ENCODE data around the gene MAST2.
"Not testable (repeated sequence)": the region's sequence is repeated elsewhere in the genome, so short reads cannot be mapped to it uniquely, and the experiment has no call there.

MAST2 gene

DNA sequence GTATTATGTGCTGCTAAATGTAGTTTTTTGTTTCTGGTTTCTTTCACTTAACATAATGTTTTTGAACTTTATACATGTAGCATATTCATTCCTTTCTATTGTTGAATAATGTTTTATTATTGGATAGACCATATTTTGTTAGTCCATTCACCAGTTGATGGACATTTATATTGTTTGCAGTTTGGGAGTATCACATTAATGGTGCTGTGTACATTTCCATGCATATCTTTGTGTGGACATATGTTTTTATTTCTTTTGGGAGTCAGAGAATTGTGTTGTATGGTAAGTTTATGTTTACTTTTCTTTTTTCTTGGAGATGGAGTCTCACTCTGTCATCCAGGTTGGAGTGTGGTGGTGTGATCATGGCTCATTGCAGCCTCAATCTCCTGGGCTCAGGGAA, 134.6 kb downstream of the MAST2 start:
- DNase-seq (ENCODE audit: low read depth in 3 of 3), result no peak

GRCh38 chr1:45942411-45942810, 139.0 kb downstream of the MAST2 start:
- no peak for DNase-seq (ENCODE audit: low read depth in 3 of 3)

- no peak for DNase-seq (ENCODE audit: low read depth in 3 of 3)
These were observed 139.8 kb downstream of the MAST2 start for GRCh38 chr1:45943185-45943584.

DNA sequence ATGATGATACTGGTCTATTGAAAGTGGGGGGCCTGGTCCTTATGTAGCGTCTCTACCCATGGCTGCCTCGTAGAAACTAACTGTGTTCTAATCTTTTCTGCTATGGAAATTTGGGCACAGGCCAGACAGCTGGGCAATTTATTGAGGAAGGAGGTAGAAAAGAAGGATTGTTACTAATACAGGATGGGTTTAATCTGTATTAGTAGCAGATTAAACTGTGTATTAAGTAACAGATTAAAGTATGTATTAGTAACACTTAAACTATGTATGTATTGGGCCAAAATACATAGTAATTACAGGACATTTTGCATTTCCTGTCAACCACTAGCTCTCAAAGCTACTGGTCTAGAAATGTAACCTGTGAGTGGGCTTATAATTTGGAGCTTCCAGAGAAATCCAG, 142.0 kb downstream of the MAST2 start:
- no peak for DNase-seq (ENCODE audit: low read depth in 3 of 3)

- DNase-seq (ENCODE audit: low read depth in 3 of 3), result not testable (repeated sequence)
These were observed 146.1 kb downstream of the MAST2 start for GRCh38 chr1:45949462-45949861.

DNA sequence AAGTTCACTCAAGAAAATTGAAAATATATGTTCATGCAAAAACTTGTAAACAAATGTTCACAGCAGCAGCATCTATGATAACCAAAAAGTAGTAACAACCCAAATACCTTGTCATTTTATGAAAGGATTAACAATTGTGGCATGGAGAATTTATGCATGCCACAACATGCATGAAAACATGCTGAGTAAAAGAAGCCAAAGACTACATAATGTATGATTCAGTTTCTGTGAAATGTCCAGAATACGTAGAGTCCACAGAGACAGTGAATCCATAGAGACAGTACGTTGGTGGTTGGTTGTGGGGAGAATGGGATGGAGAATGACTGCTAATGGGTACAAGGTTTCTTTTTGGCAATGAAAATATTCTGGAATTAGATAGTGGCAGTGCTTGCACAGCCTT, 148.7 kb downstream of the MAST2 start:
- no peak for DNase-seq (ENCODE audit: low read depth in 3 of 3)

- no peak for DNase-seq (ENCODE audit: low read depth in 3 of 3)
These were observed 150.8 kb downstream of the MAST2 start for GRCh38 chr1:45953934-45954847.

DNA sequence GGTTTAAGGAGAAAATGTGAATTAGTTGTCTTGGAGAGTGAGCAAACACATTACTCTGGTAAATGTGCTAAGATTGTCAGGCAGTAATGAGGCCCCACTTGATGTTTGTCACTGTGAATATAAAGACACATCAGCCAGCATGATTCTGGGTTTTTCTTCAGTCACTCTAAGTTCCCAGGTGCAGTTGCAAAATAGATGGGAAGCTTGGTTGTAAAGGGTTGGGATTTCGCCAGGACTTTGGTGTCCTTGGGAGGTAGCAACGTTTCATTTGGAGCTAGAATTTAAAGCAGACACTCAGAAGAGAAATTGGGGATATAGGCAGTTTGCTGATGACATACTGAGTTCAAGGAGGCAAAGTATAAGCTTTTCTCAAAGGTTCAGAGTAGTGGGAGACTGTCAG, 154.3 kb downstream of the MAST2 start:
- no peak for DNase-seq (ENCODE audit: low read depth in 3 of 3)

DNA sequence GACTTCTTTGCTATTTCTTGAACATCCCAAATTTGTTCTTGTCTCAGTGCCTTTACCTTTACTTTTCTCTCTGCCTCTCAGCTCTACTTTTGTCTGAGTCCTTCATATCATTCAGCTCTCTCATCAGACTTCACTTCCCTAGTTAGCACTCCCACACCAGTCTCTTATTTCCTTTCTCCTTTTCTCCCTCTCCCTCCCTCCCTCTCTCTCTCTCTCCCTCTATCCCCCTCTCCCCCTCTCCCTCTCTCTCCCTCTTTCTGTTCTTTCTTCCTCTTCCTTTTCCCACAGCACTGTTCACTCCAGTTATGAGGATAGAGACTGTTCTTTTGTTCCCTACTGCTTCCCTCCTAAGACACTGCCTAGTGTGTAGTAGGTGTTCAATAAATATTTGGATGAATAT, 154.9 kb downstream of the MAST2 start:
- DNase-seq (ENCODE audit: low read depth in 3 of 3), result no peak

- DNase-seq (ENCODE audit: low read depth in 3 of 3), result no peak
These were observed 157.7 kb downstream of the MAST2 start for GRCh38 chr1:45960930-45961715.

GRCh38 chr1:45961936-45962335, 158.5 kb downstream of the MAST2 start:
- not testable (repeated sequence) for DNase-seq (ENCODE audit: low read depth in 3 of 3)

GRCh38 chr1:45968941-45969666, 165.7 kb downstream of the MAST2 start:
- DNase-seq (ENCODE audit: low read depth in 3 of 3), result no peak

- no peak for DNase-seq (ENCODE audit: low read depth in 3 of 3)
These were observed 166.5 kb downstream of the MAST2 start for GRCh38 chr1:45969866-45970265.

- no peak for DNase-seq (ENCODE audit: low read depth in 3 of 3)
These were observed 167.9 kb downstream of the MAST2 start for GRCh38 chr1:45971335-45971734.

GRCh38 chr1:45971922-45972531, 168.6 kb downstream of the MAST2 start:
- no peak for DNase-seq (ENCODE audit: low read depth in 3 of 3)

DNA sequence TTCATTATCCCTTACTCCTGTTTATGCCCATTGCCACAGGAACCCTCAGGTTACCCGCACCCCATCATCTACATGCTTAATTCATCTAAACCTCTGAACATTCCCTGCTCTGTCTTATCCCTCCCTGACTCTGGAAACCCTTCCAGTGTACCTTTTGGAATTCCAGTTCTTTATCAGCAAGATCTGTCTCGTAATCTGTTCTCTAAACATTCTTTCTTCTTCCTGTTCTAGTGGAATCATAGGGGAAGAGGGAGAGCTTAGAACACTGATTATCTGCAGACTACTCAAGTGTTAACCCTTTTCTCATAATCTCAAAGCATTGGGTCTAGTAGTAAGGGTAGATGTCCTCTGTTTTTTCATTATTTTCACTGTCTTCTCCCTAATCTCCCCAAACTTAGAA, 169.2 kb downstream of the MAST2 start:
- DNase-seq (ENCODE audit: low read depth in 3 of 3), result no peak

- no peak for DNase-seq (ENCODE audit: low read depth in 3 of 3)
These were observed 169.7 kb downstream of the MAST2 start for GRCh38 chr1:45973121-45973520.

GRCh38 chr1:45974541-45975269, 171.3 kb downstream of the MAST2 start:
- DNase-seq (ENCODE audit: low read depth in 3 of 3), result no peak

DNA sequence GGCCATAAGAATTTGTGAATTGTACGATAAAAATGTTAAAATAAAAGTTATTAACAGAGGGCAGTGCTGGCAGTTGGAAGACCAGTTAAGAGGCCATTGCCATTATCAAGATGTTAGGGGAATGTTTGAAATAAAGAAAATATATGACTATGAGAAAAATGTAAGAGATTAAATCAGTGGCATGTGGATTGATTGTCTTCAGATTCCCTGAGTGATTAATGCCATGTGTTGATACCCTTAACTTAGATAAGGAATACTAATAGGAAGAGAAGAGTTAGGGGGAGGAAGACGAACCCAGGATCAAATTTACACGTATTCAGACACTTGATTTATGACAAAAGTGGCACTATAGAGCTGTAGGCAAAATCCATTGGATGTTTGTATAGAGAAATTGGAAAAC, 173.2 kb downstream of the MAST2 start:
- DNase-seq (ENCODE audit: low read depth in 3 of 3), result no peak

GRCh38 chr1:45979074-45979777, 175.8 kb downstream of the MAST2 start:
- DNase-seq (ENCODE audit: low read depth in 3 of 3), result no peak

- DNase-seq (ENCODE audit: low read depth in 3 of 3), result no peak
These were observed 176.4 kb downstream of the MAST2 start for GRCh38 chr1:45979778-45980176.

Measured in stimulated activated CD4-positive, alpha-beta T cell treated with anti-CD3 and anti-CD28 coated beads, TNF-alpha, amount 100 ng/mL, for 48 hours (primary cell).